Neural cell (in vitro differentiated cells): ENCODE data around the gene CYB561A3. TPM values are rescaled to one million over a fixed set of nuclear protein-coding genes. Genes with fewer than 3 reads are reported as not detected.
A peak's percentile ranks its signal among the peaks of the same experiment; 100 is the strongest.

Experiments used
- H2AFZ ChIP-seq: fragments of 200-600, 300-800 bp; sonication (generic), shearing (Covaris generic); 2 replicates; pipeline ENCODE4 v1.6.0; 2014; ENCODE audit warnings: low read depth, mild to moderate bottlenecking, antibody characterized with exemption, low read length, moderate library complexity
- H3F3A ChIP-seq: fragments of 200-600 bp; shearing (Covaris generic); 2 replicates; pipeline ENCODE4 v1.6.1; 2016; ENCODE audit warnings: mild to moderate bottlenecking, moderate library complexity, mixed read lengths, antibody characterized with exemption, low read length; ENCODE audit not compliant: insufficient read depth, poor library complexity, severe bottlenecking
- H3K27ac ChIP-seq: fragments of 200-600, 300-800 bp; sonication (generic), shearing (Covaris generic); 2 replicates; pipeline ENCODE4 v1.5.1; 2014; ENCODE audit warnings: mild to moderate bottlenecking, low read length, moderate library complexity
- H3K27me3 ChIP-seq: fragments of 300-800, 200-600 bp; sonication (generic), shearing (Covaris generic); 2 replicates; pipeline ENCODE4 v1.6.0; 2014; ENCODE audit warnings: mild to moderate bottlenecking, low read depth, low read length, moderate library complexity; ENCODE audit not compliant: insufficient read depth
- H3K36me3 ChIP-seq: fragments of 300-800, 200-600 bp; sonication (generic), shearing (Covaris generic); 2 replicates; pipeline ENCODE4 v1.5.1; 2014; ENCODE audit warnings: mild to moderate bottlenecking, antibody characterized with exemption, low read length, moderate library complexity; ENCODE audit not compliant: insufficient read depth
- H3K4me2 ChIP-seq: fragments of 300-800, 200-600 bp; sonication (generic), shearing (Covaris generic); 2 replicates; pipeline ENCODE4 v1.6.0; 2014; ENCODE audit warnings: mild to moderate bottlenecking, low read length
- H3K4me3 ChIP-seq: fragments of 300-800, 200-600 bp; sonication (generic), shearing (Covaris generic); 2 replicates; pipeline ENCODE4 v1.5.1; 2014; ENCODE audit warnings: mild to moderate bottlenecking, low read length, moderate library complexity
- H3K79me2 ChIP-seq: fragments of 200-600 bp; shearing (Covaris generic); replicated peaks from 2 replicates; pipeline ENCODE4 v1.6.0; 2014; ENCODE audit warnings: mild to moderate bottlenecking, low read length, moderate library complexity; ENCODE audit not compliant: insufficient read depth
- H3K9ac ChIP-seq: fragments of 300-800, 200-600 bp; sonication (generic), shearing (Covaris generic); 2 replicates; pipeline ENCODE4 v1.6.1; 2016; ENCODE audit warnings: mild to moderate bottlenecking, low read length, mixed read lengths
- H3K9me2 ChIP-seq: fragments of 200-600 bp; shearing (Covaris generic); 2 replicates; pipeline ENCODE4 v1.6.1; 2016; ENCODE audit warnings: mild to moderate bottlenecking, low read length, mixed read lengths; ENCODE audit not compliant: insufficient read depth
- H3K9me3 ChIP-seq: fragments of 200-600, 300-800 bp; sonication (generic), shearing (Covaris generic); 2 replicates; pipeline ENCODE4 v1.6.1; 2016; ENCODE audit warnings: mild to moderate bottlenecking, mixed run types, low read length, moderate library complexity, mixed read lengths
- H4K20me1 ChIP-seq: fragments of 200-600 bp; shearing (Covaris generic); 2 replicates; pipeline ENCODE4 v1.6.1; 2016; ENCODE audit warnings: mild to moderate bottlenecking, mixed run types; ENCODE audit not compliant: insufficient read depth
- EP300 ChIP-seq: fragments of 450-650 bp; conservative IDR thresholded peaks from 2 replicates; pipeline ENCODE4 v1.6.1; 2014; ENCODE audit warnings: antibody characterized with exemption, mild to moderate bottlenecking, moderate library complexity; ENCODE audit not compliant: poor library complexity, severe bottlenecking
- EZH2 ChIP-seq: fragments of 200-600, 300-800 bp; shearing (Covaris generic), sonication (generic); IDR thresholded peaks from 2 replicates; pipeline ENCODE4 v1.6.1; 2014; ENCODE audit warnings: antibody characterized with exemption, low read length, borderline replicate concordance, mild to moderate bottlenecking; ENCODE audit not compliant: insufficient read depth, poor library complexity, severe bottlenecking
- MXI1 ChIP-seq: fragments of 450-650 bp; conservative IDR thresholded peaks from 2 replicates; pipeline ENCODE4 v1.6.1; 2014; ENCODE audit warnings: antibody characterized with exemption, mild to moderate bottlenecking; ENCODE audit not compliant: poor library complexity, severe bottlenecking
- POLR2AphosphoS5 ChIP-seq: IDR thresholded peaks from 2 replicates; pipeline ENCODE4 v1.6.1; 2012
- RAD21 ChIP-seq: fragments of 450-650 bp; conservative IDR thresholded peaks from 2 replicates; pipeline ENCODE4 v1.6.1; 2014; ENCODE audit warnings: antibody characterized with exemption, mild to moderate bottlenecking, moderate library complexity
- REST ChIP-seq: IDR thresholded peaks from 2 replicates; pipeline ENCODE4 v1.6.1; 2012; ENCODE audit warnings: borderline replicate concordance
- SMC3 ChIP-seq: fragments of 450-650 bp; conservative IDR thresholded peaks from 2 replicates; pipeline ENCODE4 v1.6.1; 2014; ENCODE audit warnings: antibody characterized with exemption, mild to moderate bottlenecking, moderate library complexity; ENCODE audit not compliant: poor library complexity
- TAF1 ChIP-seq: IDR thresholded peaks from 2 replicates; pipeline ENCODE4 v1.6.1; 2012; ENCODE audit warnings: low read depth
- polyA plus RNA-seq: library from polyadenylated mRNA; depleted of rRNA; stranded (reverse); fragments of >200 nt; gene quantifications from 2 replicates; pipeline ENCODE4 v1.2.3, GENCODE V29; 2014
- TF ChIP-seq, protein P1 (sequence below): fragments of 450-650 bp; IDR thresholded peaks from 2 replicates; pipeline ENCODE4 v1.5.1; 2014; ENCODE audit warnings: antibody characterized with exemption, mild to moderate bottlenecking, moderate library complexity; ENCODE audit not compliant: poor library complexity, severe bottlenecking

The CYB561A3 gene
- polyA plus RNA-seq, 1 donor from 2014 or later, result 36.3 TPM

- Histone ChIP-seq H3K36me3 (no peaks in the 10 kb centered on the region), H3K4me3 (no peak overlapping the region), H3K4me2 (no peak overlapping the region), H2AFZ (no peak overlapping the region), H3K27me3 (no peaks in the 10 kb centered on the region), H3K9me2 (no peaks in the 10 kb centered on the region), H3F3A (no peaks in the 10 kb centered on the region), H3K27ac (no peak overlapping the region), H4K20me1 (no peaks in the 10 kb centered on the region), H3K79me2 (peaks cover 25% of the 10 kb centered on the region), H3K9ac (peak overlapping the region; percentile 25), H3K9me3 (no peaks in the 10 kb centered on the region)
- TF ChIP-seq RAD21 (no peak), TAF1 (no peak), EP300 (no peak), POLR2AphosphoS5 (no peak), SMC3 (no peak), MXI1 (no peak), EZH2 (no peak), REST (no peak)
- TF ChIP-seq, protein P1, sequence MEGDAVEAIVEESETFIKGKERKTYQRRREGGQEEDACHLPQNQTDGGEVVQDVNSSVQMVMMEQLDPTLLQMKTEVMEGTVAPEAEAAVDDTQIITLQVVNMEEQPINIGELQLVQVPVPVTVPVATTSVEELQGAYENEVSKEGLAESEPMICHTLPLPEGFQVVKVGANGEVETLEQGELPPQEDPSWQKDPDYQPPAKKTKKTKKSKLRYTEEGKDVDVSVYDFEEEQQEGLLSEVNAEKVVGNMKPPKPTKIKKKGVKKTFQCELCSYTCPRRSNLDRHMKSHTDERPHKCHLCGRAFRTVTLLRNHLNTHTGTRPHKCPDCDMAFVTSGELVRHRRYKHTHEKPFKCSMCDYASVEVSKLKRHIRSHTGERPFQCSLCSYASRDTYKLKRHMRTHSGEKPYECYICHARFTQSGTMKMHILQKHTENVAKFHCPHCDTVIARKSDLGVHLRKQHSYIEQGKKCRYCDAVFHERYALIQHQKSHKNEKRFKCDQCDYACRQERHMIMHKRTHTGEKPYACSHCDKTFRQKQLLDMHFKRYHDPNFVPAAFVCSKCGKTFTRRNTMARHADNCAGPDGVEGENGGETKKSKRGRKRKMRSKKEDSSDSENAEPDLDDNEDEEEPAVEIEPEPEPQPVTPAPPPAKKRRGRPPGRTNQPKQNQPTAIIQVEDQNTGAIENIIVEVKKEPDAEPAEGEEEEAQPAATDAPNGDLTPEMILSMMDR, result no peak
These were observed 26.3 kb downstream of the CYB561A3 start for GRCh38 chr11:61335355-61335710.

- Histone ChIP-seq H3F3A (no peaks in the 10 kb centered on the region), H3K9me2 (no peaks in the 10 kb centered on the region), H3K9me3 (no peaks in the 10 kb centered on the region), H3K9ac (peak overlapping the region; percentile 25), H3K36me3 (no peaks in the 10 kb centered on the region), H3K79me2 (peaks cover 31% of the 10 kb centered on the region), H3K4me2 (no peak overlapping the region), H4K20me1 (no peaks in the 10 kb centered on the region), H3K27ac (no peak overlapping the region), H3K27me3 (no peaks in the 10 kb centered on the region), H3K4me3 (no peak overlapping the region), H2AFZ (no peak overlapping the region)
- TF ChIP-seq SMC3 (no peak), TAF1 (no peak), POLR2AphosphoS5 (no peak), EZH2 (no peak), REST (no peak), EP300 (no peak), MXI1 (no peak), RAD21 (no peak)
- TF ChIP-seq, protein P1, result no peak
These were observed 27.0 kb downstream of the CYB561A3 start for GRCh38 chr11:61334434-61335354.
